Dermis microvascular lymphatic vessel endothelial cell (primary cell): ENCODE data around the gene GLS. TPM values are rescaled to one million over a fixed set of nuclear protein-coding genes. Genes with fewer than 3 reads are reported as not detected.
"Not testable (repeated sequence)": the region's sequence is repeated elsewhere in the genome, so short reads cannot be mapped to it uniquely, and the experiment has no call there.

Experiments used
- DNase-seq, 2 donors: peaks; one replicate each; pipeline versions ENCODE4 v3.0.0 to v3.0.0-alpha.2; 2010; ENCODE audit warnings: low read depth in 2 of 2
- total RNA-seq: library from RNA; depleted of rRNA; stranded (reverse); fragments of >200 nt; gene quantifications from 2 replicates; pipeline ENCODE4 v1.2.1, GENCODE V29; 2014

Gene GLS
- total RNA-seq, 1 donor from 2014 or later = 117 TPM

- no peak for DNase-seq
Measured at GRCh38 chr2:190882856-190883582, 2.4 kb downstream of the GLS start.

GRCh38 chr2:190885844-190886243 lies 5.2 kb downstream of the GLS start:
- not testable (repeated sequence) for DNase-seq

- DNase-seq = peak in 1 of 2 donors; percentile 31
Measured at GRCh38 chr2:190887089-190887488, 6.5 kb downstream of the GLS start.

GRCh38 chr2:190888449-190888848 lies 7.8 kb downstream of the GLS start:
- DNase-seq = no peak

GRCh38 chr2:190889175-190889943 lies 8.7 kb downstream of the GLS start:
- no peak for DNase-seq

- DNase-seq = no peak
Measured at GRCh38 chr2:190891372-190891771, 10.8 kb downstream of the GLS start.

DNA sequence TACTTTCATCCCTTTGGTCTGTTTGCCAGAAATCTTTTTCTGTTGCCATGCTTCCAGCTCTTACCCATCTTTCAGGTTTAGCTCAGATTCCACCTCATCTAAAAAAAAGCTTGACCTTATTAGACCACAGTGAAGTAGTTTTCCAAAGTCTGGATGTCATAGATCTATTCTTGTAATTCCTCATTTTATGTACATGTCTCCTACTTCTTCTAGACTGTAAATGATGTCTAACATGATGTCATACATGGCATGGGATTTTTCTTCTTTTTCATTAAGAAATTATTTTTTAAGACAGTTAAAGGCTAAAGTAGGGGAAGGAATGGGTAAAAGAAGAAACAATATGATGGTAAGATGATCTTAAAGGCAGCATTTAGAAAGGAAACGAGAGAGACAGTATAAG lies 11.3 kb downstream of the GLS start:
- DNase-seq = no peak

DNA sequence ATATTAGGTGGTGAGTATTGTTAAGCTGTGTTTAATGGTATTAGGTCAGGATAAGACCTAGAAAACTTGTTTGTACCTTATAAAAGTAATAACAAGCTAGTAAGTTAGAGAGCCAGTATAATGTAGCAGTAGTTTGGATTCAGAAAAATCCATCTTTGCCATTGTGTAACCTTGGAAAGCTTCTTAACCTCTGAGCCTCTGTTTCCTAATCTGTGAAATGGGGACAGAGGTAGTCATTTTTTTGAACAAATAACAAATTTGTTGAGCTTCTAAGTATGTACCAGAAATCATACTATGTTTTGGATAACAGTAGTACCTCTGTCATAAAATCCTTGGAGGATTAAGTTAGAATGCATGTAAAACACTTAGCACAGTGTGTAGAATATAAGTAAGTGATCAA lies 12.5 kb downstream of the GLS start:
- no peak for DNase-seq

GRCh38 chr2:190896477-190896876 lies 15.9 kb downstream of the GLS start:
- no peak for DNase-seq

GRCh38 chr2:190903693-190904450 lies 23.3 kb downstream of the GLS start:
- no peak for DNase-seq

DNA sequence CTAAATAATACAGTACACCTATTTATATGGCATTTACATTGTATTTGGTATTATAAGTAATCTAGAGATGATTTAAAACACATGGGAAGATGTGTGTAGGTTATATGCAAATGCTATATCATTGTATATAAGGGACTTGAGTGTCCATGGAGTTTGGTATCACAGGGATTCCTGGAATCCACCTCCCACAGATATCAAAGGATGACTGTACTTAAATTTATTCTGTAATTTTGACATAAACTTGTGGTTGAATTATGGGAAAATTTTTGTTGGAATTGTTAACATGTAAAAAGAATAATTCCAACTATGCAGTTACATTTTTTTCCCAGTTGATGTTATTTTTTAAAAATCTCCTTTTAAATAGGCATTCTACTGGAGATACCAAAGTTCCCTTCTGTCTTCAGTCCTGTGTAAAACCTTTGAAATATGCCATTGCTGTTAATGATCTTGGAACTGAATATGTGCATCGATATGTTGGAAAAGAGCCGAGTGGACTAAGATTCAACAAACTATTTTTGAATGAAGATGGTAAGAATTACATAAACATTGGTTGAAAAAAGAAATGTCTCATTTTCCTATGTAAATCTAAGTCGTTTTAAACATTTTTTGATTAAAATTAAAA lies 24.1 kb downstream of the GLS start:
- no peak for DNase-seq

- no peak for DNase-seq
Measured at GRCh38 chr2:190908532-190908931, 27.9 kb downstream of the GLS start.

DNA sequence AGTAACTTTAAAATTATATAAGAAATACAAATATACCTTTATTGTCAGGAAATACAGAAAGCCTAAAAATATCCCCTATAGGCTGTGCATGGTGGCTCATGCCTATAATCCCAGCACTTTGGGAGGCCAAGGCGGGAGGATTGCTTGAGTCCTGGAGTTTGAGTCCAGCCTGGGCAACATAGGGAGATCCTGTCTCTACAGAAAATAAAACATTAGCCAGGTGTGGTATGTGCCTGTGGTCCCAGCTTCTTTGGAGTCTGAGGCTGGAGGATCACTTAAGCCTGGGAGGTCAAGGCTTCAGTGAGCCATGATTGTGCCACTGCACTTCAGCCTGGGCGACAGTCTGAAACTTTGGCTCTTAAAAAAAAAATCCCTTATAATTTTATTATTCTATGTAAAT lies 29.1 kb downstream of the GLS start:
- no peak for DNase-seq

- DNase-seq = no peak
Measured at GRCh38 chr2:190910341-190911136, 29.9 kb downstream of the GLS start.

DNA sequence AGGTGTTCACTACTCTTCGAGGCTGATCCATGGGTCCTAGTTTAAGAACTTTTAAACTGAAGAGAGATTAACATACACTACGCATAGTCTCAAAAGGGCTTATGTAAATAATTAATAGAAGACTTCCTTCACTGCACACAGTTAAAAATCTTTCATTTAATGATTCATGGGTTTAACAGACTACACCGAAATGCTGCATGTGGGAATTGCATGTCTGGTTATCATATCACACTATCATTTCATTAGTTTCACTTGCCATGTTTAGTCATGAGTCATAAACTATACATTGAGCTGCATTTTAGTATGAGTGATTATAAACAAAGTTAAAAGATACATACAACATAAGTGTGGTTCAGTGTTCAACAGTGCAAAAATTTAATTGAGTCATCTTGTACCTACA lies 31.2 kb downstream of the GLS start:
- DNase-seq = no peak

DNA sequence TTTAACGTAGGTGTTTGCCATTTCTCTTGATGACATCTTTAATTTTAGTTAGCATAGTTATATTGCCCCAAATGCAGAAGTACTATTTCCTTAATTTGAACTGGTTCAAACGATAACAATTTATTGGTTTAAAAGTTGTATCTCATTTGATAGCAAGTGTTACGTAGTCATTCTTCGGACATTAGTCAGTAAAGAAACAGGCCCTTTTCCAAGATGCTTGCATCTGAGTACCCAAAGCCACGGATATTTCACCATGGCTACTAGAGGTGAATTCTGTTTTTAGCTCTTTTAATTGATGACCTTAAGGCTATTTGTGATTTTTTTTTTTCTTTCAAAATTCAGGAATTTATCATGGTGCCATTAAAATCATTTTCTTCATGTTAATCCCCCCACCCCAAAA lies 32.1 kb downstream of the GLS start:
- no peak for DNase-seq

GRCh38 chr2:190913725-190914124 lies 33.1 kb downstream of the GLS start:
- DNase-seq = no peak

DNA sequence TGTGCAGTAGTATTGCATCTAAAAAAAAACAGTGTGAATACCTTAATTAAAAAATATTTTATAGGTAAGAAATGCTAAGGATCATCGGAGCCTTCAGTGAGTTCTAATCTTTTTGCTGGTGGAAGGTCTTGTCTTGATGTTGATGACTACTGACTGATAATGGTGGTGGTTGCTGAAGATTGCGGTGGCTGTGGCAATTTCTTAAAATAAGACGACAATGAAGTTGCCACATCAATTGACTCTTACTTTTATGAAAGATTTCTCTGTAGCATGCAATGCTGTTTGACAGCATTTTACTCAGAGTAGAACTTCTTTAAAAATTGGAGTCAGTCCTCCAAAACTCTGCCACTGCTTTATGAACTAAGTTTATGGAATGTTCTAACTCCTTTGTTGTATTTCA lies 36.2 kb downstream of the GLS start:
- DNase-seq = no peak

DNA sequence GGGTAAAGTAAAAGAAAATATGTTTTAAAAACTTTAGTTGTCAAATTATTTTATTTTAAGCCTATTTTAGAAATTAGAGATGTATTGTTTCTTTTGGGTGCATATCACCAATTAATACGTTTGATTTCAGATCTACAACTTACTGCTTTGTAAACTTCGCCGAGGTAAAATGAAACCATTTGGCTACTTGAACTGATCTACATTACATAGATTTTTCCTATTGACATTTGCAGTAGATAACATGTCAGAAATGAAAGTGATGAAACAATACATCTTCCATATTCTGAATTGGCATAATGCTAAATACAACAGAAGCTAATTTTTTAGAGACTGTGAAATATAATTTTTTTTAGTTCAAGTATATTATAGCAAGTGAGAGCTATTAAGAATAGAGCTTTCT lies 39.5 kb downstream of the GLS start:
- DNase-seq = no peak

GRCh38 chr2:190922376-190922775 lies 41.8 kb downstream of the GLS start:
- no peak for DNase-seq

DNA sequence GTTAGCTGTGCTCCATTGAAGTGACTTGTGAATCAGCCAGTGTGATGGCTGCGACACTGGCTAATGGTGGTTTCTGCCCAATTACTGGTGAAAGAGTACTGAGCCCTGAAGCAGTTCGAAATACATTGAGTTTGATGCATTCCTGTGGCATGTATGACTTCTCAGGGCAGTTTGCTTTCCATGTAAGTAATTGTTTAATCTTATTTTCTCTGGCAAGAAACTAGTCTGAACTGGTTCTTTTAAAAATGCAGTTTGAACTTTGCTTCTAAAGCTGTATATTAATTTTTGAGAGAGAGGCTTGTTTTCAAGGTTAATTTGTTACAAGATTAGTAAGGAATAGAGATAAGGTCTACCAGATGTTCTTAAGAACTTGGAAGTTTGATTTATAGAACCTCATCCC lies 46.7 kb downstream of the GLS start:
- DNase-seq = no peak
